HG03439 (cell line): ENCODE data around the gene ATOH8.

Experiments
- ATAC-seq: cut with Tn5 transposase; IDR thresholded peaks from one replicate; pipeline ENCODE4 v1.9.1; 2021; ENCODE audit warnings: mild to moderate bottlenecking, moderate library complexity; ENCODE audit not compliant: unreplicated experiment

The ATOH8 gene

GRCh38 chr2:85785027-85785822 is 31.4 kb downstream of the ATOH8 start:
- no peak for ATAC-seq

- ATAC-seq: no peak
Measured at GRCh38 chr2:85785871-85786270, 32.1 kb downstream of the ATOH8 start.

GRCh38 chr2:85786444-85786843 is 32.7 kb downstream of the ATOH8 start:
- no peak for ATAC-seq

GRCh38 chr2:85786865-85787264 is 33.1 kb downstream of the ATOH8 start:
- no peak for ATAC-seq

GRCh38 chr2:85787282-85787980 is 33.6 kb downstream of the ATOH8 start:
- no peak for ATAC-seq

GRCh38 chr2:85787981-85788340 is 34.2 kb downstream of the ATOH8 start:
- no peak for ATAC-seq

GRCh38 chr2:85788603-85789002 is 34.8 kb downstream of the ATOH8 start:
- no peak for ATAC-seq

DNA sequence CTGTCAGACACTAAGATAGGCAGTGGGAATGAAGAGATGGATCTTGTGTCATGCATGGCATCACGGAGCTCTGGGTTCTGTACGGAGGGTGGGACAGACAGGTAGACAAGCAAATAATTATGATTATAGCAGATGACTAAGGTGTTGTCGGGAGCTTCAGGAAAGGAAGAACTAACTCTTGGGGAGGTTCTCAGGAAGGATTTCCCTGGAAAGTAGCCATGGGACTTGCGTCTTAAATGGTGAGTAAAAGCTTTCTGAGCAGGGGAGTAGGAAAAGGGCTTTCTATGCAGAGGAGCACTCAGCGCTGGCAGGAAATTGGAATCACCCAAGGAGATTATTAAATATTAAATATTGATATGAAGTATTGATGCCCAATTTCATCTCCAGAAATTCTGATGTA is 35.5 kb downstream of the ATOH8 start:
- no peak for ATAC-seq

- ATAC-seq: no peak
Measured at GRCh38 chr2:85790032-85790431, 36.2 kb downstream of the ATOH8 start.

DNA sequence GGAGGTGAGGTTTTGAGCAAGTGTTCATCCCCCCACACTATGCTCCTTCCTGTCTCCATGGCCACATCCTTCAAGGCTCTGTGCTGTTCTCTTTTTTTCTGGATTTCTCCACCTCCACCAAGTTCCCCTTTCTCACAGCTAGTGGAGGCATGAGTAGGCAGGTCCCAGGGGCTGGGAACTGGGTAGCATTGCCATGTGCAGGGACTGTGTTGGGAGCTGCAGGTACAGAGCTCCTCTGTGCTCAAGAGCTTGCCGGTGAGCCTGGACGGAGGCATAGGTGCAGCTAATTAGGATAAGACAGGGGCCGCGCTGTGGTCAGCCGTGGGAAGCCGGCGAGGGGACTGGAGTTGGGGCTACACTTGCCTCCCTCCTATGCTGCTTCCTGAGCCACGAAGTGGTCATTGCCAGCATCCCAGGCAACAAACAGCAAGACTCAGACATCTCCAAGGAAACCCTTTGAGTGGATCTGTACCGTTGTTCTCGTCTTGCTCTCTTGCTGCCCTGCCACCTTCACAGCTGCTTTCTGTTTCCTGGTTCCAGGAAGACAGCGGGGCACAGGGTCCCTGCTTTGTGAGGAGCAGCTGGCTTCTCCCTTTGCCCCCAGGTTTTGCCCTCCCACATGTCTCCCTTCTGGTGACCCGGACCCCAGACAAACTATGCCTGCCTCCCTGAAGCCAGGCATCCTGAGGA is 36.9 kb downstream of the ATOH8 start:
- ATAC-seq: no peak

- no peak for ATAC-seq
Measured at GRCh38 chr2:85791704-85792565, 38.1 kb downstream of the ATOH8 start.

DNA sequence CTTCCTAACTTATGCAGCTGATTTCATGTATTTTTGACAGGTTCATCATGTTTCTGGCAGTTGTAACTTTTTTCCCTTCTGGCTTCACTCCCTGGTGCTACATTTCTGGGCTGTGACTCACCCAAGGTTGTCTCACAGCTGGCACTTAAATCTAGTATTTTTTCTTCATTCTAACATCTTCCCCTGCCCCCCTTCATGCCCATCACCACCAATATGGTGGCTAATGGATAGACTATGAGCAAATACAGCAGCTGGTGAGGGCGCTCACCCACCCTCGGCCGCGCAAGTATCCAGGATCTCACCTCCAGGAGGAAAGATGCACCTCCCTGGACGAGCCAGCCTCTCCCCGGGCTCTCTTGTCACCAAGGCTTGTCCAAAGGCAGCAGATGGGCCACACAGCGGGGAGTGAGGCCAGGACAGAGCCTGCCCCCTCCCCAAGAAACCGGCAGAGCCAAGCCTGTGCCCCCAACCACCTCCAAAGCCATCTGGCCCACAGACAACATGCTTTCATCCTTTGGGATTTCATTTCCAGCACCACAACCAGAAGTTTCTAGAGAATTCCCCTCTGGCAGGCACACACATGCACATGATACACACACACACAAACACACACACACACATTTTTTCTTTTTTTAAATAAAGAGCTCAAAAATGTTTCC is 39.1 kb downstream of the ATOH8 start:
- no peak for ATAC-seq

GRCh38 chr2:85793584-85793983 is 39.8 kb downstream of the ATOH8 start:
- ATAC-seq: no peak

- no peak for ATAC-seq
Measured at GRCh38 chr2:85794038-85794441, 40.2 kb downstream of the ATOH8 start.

DNA sequence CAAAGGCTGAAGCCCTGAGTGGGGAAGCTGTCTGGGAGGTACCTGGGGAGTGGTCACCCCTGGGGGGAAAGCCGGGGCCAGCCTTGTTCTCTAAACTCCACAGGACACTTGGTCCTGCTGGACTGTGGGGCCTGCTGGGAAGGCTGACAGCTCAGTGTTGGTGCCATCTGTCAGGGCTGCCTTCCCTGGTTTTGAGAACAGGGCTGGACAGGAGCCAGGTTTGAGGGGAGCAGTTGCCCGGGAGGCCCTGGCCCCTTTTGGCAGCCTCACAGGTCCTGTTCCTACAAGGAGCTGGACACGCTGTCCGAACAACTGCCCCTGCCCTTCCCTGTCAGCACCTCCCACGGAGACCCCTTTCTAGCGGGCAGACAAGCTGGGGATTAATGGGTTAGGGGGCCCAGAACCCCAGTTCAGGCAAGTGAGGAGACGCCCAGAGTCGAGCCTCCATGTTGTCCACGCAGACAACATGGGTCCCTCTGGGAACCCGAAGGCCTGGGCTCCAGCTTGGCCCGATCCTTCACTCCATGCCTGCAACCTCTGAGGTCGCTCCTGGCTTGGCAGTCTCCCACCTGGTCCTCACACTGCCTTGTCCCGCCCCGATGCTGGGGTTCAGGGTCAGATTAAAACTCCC is 40.8 kb downstream of the ATOH8 start:
- ATAC-seq: no peak

- no peak for ATAC-seq
Measured at GRCh38 chr2:85795331-85796045, 41.7 kb downstream of the ATOH8 start.

- no peak for ATAC-seq
Measured at GRCh38 chr2:85796046-85796340, 42.2 kb downstream of the ATOH8 start.

DNA sequence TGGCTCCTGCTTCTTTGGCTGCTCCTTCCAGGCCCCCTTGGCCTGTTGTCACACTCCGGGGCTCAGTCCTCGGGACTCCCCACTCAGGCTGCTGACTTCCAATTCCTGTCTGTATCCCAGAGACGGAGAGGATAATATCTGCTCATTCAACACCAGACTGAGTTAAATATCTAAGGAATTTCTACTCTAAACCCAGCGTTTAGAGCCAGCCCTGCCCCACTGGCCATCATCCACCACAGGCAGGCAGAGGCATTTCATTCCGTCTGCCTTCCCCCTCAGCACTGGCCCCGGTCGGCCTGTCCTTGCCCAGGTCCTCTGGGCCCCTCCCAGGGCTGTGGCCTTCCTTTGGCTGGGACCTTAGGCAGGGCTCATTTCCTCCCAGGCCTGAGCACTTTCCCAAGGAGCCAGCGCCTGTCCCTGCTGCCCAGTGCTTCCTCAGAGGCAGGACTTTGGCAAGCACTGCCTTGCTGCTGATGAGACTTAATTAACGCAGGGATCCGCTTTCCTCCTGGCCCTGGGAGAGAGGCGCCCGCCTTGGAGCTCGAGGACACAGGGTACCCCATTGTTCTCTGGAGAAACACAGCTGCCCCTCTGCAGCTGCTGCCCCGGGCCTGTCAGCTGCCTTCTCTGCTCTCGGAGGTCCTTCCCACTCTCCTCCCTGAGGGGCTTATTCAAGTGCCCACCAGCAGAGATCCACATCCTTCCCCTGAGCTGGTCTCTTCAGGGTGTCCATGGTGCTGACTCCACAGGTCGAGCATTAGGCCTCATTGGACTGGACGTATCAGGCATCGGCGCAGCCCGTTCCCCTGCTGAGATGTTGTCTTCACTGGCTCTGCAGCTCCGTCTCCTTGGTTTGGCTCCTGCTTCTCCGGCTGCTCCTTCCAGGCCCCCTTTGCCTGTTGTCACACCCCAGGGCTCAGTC is 42.8 kb downstream of the ATOH8 start:
- no peak for ATAC-seq

DNA sequence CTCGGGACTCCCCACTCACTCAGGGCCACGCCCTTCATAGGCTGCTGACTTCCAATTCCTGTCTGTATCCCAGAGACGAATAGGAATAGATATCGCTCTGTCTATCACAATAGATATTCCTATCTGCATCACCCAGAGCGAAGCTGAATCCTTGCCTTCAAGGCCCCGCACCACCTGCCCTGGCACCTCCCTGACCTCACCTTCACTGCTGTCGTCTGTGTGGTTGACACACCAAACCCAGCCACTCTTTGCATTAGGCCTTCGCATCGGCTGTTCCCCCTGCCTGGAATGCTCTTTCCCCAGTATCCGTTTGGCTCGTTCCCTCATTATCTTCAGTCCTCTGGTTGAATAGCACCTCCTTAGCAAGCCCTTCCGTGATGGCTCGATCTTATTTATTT is 43.5 kb downstream of the ATOH8 start:
- no peak for ATAC-seq
